Measurements from ENCODE around the gene PKD2L1. TPM values are rescaled to one million over a fixed set of nuclear protein-coding genes. Genes with fewer than 3 reads are reported as not detected.
A peak's percentile ranks its signal among the peaks of the same experiment; 100 is the strongest.

Gene PKD2L1
- total RNA-seq, 2 donors from 2014 or later, result 0.80 TPM; not detected in 1

GRCh38 chr10:100362570-100363496 is 32.8 kb upstream of the PKD2L1 start:
- Mint-ChIP-seq H3K27ac (no peak overlapping the region), H3K36me3 (ENCODE audit: low read depth) (no peaks in the 10 kb centered on the region)

GRCh38 chr10:100360234-100360633 is 30.2 kb upstream of the PKD2L1 start:
- DNase-seq (no peak), ATAC-seq (no peak)
- no peak overlapping the region for H3K4me3 Mint-ChIP-seq
- H3K4me1 Mint-ChIP-seq, result peaks cover 10% of the 10 kb centered on the region
- H3K27ac Mint-ChIP-seq, result no peak overlapping the region
- H3K9me3 ChIP-seq (ENCODE audit: control insufficient read depth, low read length, poor library complexity, severe bottlenecking), result no peaks in the 10 kb centered on the region
- no peaks in the 10 kb centered on the region for H3K27me3 Mint-ChIP-seq
- peaks cover 6% of the 10 kb centered on the region for H3K36me3 Mint-ChIP-seq (ENCODE audit: low read depth)

More at GRCh38 chr10:100362570-100363496, 32.8 kb upstream of the PKD2L1 start:
- H3K4me1 Mint-ChIP-seq, result peaks cover 8% of the 10 kb centered on the region
- no peak for DNase-seq
- no peak for ATAC-seq
- no peak overlapping the region for H3K4me3 Mint-ChIP-seq
- no peaks in the 10 kb centered on the region for H3K9me3 ChIP-seq (ENCODE audit: control insufficient read depth, low read length, poor library complexity, severe bottlenecking)
- H3K27me3 Mint-ChIP-seq, result no peaks in the 10 kb centered on the region

GRCh38 chr10:100359529-100360150 is 29.6 kb upstream of the PKD2L1 start:
- DNase-seq, result no peak
- no peak for ATAC-seq
- Mint-ChIP-seq H3K36me3 (ENCODE audit: low read depth) (peaks cover 8% of the 10 kb centered on the region), H3K27ac (peak overlapping the region; percentile 12), H3K27me3 (no peaks in the 10 kb centered on the region), H3K4me3 (no peak overlapping the region), H3K4me1 (peaks cover 10% of the 10 kb centered on the region)
- H3K9me3 ChIP-seq (ENCODE audit: control insufficient read depth, low read length, poor library complexity, severe bottlenecking), result no peaks in the 10 kb centered on the region

GRCh38 chr10:100359030-100359432 is 29.0 kb upstream of the PKD2L1 start:
- DNase-seq (no peak), ATAC-seq (no peak)
- Mint-ChIP-seq H3K4me1 (peaks cover 10% of the 10 kb centered on the region), H3K36me3 (ENCODE audit: low read depth) (peaks cover 8% of the 10 kb centered on the region), H3K27ac (peak overlapping the region; percentile 12), H3K4me3 (no peak overlapping the region), H3K27me3 (no peaks in the 10 kb centered on the region)
- no peaks in the 10 kb centered on the region for H3K9me3 ChIP-seq (ENCODE audit: control insufficient read depth, low read length, poor library complexity, severe bottlenecking)

- H3K9me3 ChIP-seq (ENCODE audit: control insufficient read depth, low read length, poor library complexity, severe bottlenecking), result no peaks in the 10 kb centered on the region
- no peak overlapping the region for H3K27ac Mint-ChIP-seq
- H3K27me3 Mint-ChIP-seq, result peaks cover 4% of the 10 kb centered on the region
- ATAC-seq (no peak), DNase-seq (no peak)
- peaks cover 10% of the 10 kb centered on the region for H3K4me1 Mint-ChIP-seq
- H3K36me3 Mint-ChIP-seq (ENCODE audit: low read depth), result peaks cover 9% of the 10 kb centered on the region
- no peak overlapping the region for H3K4me3 Mint-ChIP-seq
These were observed 27.2 kb upstream of the PKD2L1 start for GRCh38 chr10:100357059-100357858.

GRCh38 chr10:100356067-100357017 is 26.3 kb upstream of the PKD2L1 start:
- no peak overlapping the region for H3K4me3 Mint-ChIP-seq
- no peak for DNase-seq
- H3K9me3 ChIP-seq (ENCODE audit: control insufficient read depth, low read length, poor library complexity, severe bottlenecking), result no peaks in the 10 kb centered on the region
- H3K36me3 Mint-ChIP-seq (ENCODE audit: low read depth), result peaks cover 10% of the 10 kb centered on the region
- H3K27me3 Mint-ChIP-seq, result peaks cover 7% of the 10 kb centered on the region
- no peak for ATAC-seq
- H3K4me1 Mint-ChIP-seq, result peaks cover 10% of the 10 kb centered on the region
- no peak overlapping the region for H3K27ac Mint-ChIP-seq

- H3K9me3 ChIP-seq (ENCODE audit: control insufficient read depth, low read length, poor library complexity, severe bottlenecking), result no peaks in the 10 kb centered on the region
- DNase-seq (no peak), ATAC-seq (no peak)
- Mint-ChIP-seq H3K27me3 (peaks cover 14% of the 10 kb centered on the region), H3K4me3 (no peak overlapping the region), H3K36me3 (ENCODE audit: low read depth) (peaks cover 10% of the 10 kb centered on the region), H3K27ac (no peak overlapping the region), H3K4me1 (peaks cover 16% of the 10 kb centered on the region)
These were observed 25.1 kb upstream of the PKD2L1 start for GRCh38 chr10:100355086-100355485.

- DNase-seq (no peak), ATAC-seq (no peak)
- Mint-ChIP-seq H3K4me3 (no peak overlapping the region), H3K36me3 (ENCODE audit: low read depth) (peaks cover 10% of the 10 kb centered on the region), H3K4me1 (peaks cover 11% of the 10 kb centered on the region), H3K27ac (peak overlapping the region; percentile 41), H3K27me3 (peaks cover 20% of the 10 kb centered on the region)
- H3K9me3 ChIP-seq (ENCODE audit: control insufficient read depth, low read length, poor library complexity, severe bottlenecking), result no peaks in the 10 kb centered on the region
These were observed 23.9 kb upstream of the PKD2L1 start for GRCh38 chr10:100353770-100354485.

GRCh38 chr10:100350914-100351485 is 21.0 kb upstream of the PKD2L1 start:
- Mint-ChIP-seq H3K4me1 (peaks cover 16% of the 10 kb centered on the region), H3K27ac (peak overlapping the region; percentile 63), H3K27me3 (peaks cover 26% of the 10 kb centered on the region), H3K4me3 (no peak overlapping the region), H3K36me3 (ENCODE audit: low read depth) (peaks cover 5% of the 10 kb centered on the region)
- no peak for ATAC-seq
- H3K9me3 ChIP-seq (ENCODE audit: control insufficient read depth, low read length, poor library complexity, severe bottlenecking), result no peaks in the 10 kb centered on the region
- DNase-seq, result no peak

GRCh38 chr10:100349672-100350071 is 19.6 kb upstream of the PKD2L1 start:
- Mint-ChIP-seq H3K27me3 (peaks cover 26% of the 10 kb centered on the region), H3K36me3 (ENCODE audit: low read depth) (peaks cover 2% of the 10 kb centered on the region), H3K27ac (no peak overlapping the region), H3K4me1 (peaks cover 17% of the 10 kb centered on the region), H3K4me3 (no peak overlapping the region)
- ATAC-seq, result no peak
- DNase-seq, result no peak
- no peaks in the 10 kb centered on the region for H3K9me3 ChIP-seq (ENCODE audit: control insufficient read depth, low read length, poor library complexity, severe bottlenecking)

GRCh38 chr10:100349087-100349486 is 19.1 kb upstream of the PKD2L1 start:
- H3K27ac Mint-ChIP-seq, result no peak overlapping the region
- H3K36me3 Mint-ChIP-seq (ENCODE audit: low read depth), result peaks cover 2% of the 10 kb centered on the region
- DNase-seq, result no peak
- H3K9me3 ChIP-seq (ENCODE audit: control insufficient read depth, low read length, poor library complexity, severe bottlenecking), result no peaks in the 10 kb centered on the region
- H3K4me3 Mint-ChIP-seq, result no peak overlapping the region
- peaks cover 20% of the 10 kb centered on the region for H3K4me1 Mint-ChIP-seq
- H3K27me3 Mint-ChIP-seq, result peaks cover 26% of the 10 kb centered on the region
- ATAC-seq, result no peak

Data from T-helper 17 cell (primary cell).